GM18511 (cell line): ENCODE results near the gene PCDHA7.
"Not testable (repeated sequence)": the region's sequence is repeated elsewhere in the genome, so short reads cannot be mapped to it uniquely, and the experiment has no call there.

Experiments used
- ATAC-seq: cut with Tn5 transposase; IDR thresholded peaks from one replicate; pipeline ENCODE4 v1.9.1; 2021; ENCODE audit warnings: mild to moderate bottlenecking, moderate library complexity; ENCODE audit not compliant: unreplicated experiment

Gene PCDHA7

DNA sequence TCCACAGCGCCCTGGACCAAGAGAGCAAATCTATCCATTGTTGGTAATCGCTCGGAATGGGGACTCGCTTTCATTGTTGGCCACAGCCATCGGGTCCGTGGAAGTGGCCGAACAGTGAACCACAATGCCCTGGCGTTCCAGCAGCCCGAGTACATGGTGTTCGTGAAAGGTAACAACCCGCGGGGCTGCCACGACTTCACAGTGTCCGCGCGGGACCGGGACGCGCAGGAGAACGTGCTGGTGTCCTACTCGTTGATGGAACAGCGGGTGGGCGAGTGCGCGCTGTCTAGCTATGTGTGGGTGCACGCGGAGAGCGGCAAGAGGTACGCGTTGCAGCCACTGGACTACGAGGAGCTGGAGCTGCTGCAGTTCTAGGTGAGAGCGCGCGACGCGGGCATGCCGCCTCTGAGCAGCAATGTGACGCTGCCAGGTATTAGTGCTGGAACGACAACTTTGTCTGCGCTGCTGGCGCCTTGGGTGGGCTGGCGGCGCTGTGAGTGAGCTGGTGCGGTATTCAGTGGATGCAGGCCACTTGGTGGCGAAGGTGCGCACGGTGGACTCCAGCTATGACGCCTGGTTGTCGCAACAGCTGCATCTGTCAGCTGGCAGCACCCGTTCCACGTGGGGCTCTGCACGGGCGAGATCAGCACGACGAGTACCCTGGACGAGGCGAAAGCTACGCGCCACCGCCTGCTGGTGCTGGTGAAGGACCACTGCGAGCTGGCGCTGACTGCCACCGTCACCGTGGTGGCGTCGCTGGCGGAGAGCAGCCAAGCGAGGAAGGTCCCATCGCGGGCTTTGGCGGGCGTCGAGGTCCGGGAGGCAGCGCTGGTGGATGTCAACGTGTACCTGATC, 28.6 kb downstream of the PCDHA7 start:
- ATAC-seq = no peak

DNA sequence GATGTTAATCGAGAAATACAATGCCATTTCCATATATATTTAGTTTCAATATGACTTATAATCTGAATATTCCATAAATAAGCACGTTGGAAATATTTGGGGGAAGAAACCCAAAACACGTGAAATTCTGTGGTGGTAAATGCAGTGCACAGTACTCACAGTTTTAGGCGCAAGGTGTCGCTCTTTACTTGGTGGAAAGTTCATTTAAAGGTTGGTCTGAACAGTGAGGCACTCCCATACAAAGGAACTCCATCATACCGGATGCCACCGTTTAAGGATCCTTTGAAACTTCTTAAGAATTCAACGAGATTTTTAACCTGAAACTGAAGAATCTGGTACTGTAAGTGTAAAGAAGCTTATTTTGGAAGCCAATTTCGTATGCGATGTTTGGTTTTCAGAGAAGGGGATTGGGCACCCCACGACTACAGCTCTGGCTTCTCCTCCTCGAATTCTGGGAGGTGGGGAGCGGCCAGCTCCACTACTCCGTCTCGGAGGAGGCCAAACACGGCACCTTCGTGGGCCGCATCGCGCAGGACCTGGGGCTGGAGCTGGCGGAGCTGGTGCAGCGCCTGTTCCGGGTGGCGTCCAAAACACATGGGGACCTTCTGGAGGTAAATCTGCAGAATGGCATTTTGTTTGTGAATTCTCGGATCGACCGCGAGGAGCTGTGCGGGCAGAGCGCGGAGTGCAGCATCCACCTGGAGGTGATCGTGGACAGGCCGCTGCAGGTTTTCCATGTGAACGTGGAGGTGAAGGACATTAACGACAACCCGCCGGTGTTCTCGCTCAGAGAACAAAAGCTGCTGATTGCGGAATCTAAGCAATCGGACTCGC, 34.9 kb downstream of the PCDHA7 start, which contains the start of gene PCDHA11:
TSS of gene PCDHA11 (plus strand) at position 237 of the 834 bp plus-strand sequence. CDS start at position 384, 147 bp downstream.
- no peak for ATAC-seq

DNA sequence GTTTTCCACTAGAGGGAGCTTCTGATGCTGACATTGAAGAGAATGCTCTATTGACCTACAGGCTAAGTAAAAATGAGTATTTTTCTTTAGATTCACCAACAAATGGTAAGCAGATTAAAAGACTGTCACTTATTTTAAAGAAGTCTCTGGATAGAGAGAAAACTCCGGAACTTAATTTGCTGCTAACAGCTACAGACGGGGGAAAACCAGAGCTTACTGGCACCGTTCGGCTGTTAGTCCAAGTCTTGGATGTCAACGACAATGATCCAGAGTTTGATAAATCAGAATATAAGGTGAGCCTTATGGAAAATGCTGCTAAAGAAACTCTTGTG, 35.5 kb downstream of the PCDHA7 start:
- no peak for ATAC-seq

DNA sequence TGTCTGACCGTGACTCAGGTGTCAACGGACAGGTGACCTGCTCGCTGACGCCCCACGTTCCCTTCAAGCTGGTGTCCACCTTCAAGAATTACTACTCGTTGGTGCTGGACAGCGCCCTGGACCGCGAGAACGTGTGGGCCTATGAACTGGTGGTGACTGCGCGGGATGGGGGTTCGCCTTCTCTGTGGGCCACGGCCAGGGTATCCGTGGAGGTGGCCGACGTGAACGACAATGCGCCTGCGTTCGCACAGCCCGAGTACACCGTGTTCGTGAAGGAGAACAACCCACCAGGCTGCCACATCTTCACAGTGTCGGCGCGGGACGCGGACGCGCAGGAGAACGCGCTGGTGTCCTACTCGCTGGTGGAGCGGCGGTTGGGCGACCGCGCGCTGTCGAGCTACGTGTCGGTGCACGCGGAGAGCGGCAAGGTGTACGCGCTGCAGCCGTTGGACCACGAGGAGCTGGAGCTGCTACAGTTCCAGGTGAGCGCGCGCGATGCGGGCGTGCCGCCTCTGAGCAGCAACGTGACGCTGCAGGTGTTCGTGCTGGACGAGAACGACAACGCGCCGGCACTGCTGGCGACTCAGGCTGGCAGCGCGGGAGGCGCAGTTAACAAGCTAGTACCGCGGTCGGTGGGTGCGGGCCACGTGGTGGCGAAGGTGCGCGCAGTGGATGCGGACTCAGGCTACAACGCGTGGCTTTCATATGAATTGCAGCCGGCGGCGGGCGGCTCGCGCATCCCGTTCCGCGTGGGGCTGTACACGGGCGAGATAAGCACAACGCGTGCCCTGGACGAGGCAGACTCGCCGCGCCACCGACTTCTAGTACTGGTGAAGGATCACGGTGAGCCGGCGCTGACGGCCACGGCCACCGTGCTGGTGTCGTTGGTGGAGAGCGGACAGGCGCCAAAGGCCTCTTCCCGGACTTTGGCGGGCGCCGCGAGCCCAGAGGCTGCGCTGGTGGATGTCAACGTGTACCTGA, 36.4 kb downstream of the PCDHA7 start:
- no peak for ATAC-seq

DNA sequence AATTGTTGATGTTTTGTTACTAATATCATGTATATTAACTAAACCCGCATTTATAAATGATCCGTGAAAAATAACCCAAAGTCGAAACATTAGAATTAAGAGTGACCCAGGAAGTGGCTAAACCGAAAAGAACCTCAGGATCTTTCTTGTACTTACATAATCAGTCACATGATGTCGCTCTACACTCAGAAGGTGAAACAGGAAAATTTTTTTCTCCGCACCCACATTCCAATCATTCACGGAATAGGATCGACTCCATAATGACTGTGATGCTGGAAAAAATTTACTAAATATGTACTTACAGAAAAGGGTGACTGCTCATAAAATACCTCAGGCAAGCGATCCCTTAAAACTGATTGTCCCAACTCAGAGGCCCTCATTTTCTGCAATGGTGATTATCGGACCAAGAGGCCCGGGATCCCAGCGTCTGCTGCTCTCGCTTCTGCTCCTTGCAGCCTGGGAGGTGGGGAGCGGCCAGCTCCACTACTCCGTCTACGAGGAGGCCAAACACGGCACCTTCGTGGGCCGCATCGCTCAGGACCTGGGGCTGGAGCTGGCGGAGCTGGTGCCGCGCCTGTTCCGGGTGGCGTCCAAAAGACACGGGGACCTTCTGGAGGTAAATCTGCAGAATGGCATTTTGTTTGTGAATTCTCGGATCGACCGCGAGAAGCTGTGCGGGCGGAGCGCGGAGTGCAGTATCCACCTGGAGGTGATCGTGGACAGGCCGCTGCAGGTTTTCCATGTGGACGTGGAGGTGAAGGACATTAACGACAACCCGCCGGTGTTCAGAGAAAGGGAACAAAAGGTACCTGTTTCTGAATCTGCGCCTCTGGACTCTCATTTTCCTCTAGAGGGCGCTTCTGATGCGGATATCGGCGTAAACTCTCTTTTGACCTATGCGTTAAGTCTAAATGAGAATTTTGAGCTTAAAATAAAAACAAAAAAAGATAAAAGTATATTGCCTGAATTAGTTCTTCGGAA, 41.3 kb downstream of the PCDHA7 start, which contains the start of gene PCDHA12:
TSS of gene PCDHA12 (plus strand) at position 224 of the 981 bp plus-strand sequence. CDS start at position 389, 165 bp downstream.
- no peak for ATAC-seq

DNA sequence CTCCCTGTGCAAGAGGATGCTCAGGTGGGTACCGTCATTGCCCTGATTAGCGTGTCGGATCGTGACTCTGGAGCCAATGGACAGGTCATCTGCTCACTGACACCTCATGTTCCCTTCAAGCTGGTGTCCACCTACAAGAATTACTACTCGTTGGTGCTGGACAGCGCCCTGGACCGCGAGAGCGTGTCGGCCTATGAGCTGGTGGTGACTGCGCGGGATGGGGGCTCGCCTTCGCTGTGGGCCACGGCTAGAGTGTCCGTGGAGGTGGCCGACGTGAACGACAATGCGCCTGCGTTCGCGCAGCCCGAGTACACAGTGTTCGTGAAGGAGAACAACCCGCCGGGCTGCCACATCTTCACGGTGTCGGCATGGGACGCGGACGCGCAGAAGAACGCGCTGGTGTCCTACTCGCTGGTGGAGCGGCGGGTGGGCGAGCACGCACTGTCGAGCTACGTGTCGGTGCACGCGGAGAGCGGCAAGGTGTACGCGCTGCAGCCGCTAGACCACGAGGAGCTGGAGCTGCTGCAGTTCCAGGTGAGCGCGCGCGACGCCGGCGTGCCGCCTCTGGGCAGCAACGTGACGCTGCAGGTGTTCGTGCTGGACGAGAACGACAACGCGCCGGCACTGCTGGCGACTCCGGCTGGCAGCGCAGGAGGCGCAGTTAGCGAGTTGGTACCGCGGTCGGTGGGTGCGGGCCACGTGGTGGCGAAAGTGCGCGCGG, 42.6 kb downstream of the PCDHA7 start:
- not testable (repeated sequence) for ATAC-seq

DNA sequence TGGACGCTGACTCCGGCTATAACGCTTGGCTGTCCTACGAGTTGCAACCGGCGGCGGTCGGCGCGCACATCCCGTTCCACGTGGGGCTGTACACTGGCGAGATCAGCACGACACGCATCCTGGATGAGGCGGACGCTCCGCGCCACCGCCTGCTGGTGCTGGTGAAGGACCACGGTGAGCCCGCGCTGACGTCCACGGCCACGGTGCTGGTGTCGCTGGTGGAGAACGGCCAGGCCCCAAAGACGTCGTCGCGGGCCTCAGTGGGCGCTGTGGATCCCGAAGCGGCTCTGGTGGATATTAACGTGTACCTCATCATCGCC, 43.2 kb downstream of the PCDHA7 start:
- ATAC-seq = no peak

DNA sequence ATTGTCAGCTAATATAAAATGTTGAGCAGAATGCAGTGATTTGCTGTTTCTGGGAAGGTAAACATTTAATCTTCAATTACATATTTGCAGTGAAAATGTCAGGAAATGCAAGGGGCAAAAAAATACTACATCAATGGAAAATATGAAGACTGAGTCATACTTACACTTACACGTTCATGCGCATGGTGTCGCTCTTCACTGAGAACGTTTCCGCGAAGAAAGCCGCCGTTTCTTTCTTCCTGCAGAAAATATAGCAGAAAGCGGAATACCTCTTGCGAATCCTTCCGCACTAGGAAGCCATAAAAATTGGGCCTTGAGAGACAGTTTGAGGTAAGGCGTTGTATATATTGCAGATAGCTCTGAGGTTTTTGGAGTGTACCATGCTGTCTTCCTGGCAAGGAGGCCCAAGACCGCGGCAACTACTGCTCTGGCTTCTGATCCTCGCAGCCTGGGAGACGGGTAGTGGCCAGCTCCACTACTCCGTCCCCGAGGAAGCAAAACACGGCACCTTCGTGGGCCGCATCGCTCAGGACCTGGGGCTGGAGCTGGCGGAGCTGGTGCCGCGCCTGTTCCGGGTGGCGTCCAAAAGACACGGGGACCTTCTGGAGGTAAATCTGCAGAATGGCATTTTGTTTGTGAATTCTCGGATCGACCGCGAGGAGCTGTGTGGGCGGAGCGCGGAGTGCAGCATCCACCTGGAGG, 48.0 kb downstream of the PCDHA7 start, which contains the start of gene PCDHA13:
TSS of gene PCDHA13 (plus strand) at position 236 of the 702 bp plus-strand sequence. CDS start at position 381, 145 bp downstream.
- ATAC-seq = no peak

DNA sequence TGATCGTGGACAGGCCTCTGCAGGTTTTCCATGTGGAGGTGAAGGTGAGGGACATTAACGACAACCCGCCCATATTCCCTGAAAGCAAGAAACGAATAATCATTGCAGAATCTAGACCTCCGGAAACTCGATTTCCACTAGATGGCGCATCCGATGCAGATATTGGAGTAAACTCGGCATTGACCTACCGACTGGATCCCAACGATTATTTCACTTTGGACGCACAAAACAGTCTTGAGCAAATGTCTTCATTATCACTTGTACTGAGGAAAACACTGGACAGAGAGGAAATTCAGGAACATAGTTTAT, 48.5 kb downstream of the PCDHA7 start:
- ATAC-seq = no peak

DNA sequence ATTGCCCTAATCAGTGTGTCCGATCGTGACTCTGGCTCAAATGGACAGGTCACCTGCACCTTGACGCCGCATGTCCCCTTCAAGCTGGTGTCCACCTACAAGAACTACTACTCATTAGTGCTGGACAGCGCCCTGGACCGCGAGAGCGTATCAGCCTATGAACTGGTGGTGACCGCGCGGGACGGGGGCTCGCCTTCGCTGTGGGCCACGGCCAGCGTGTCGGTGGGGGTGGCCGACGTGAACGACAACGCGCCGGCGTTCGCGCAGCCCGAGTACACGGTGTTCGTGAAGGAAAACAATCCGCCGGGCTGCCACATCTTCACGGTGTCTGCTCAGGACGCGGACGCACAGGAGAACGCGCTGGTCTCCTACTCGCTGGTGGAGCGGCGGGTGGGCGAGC, 49.3 kb downstream of the PCDHA7 start:
- no peak for ATAC-seq

DNA sequence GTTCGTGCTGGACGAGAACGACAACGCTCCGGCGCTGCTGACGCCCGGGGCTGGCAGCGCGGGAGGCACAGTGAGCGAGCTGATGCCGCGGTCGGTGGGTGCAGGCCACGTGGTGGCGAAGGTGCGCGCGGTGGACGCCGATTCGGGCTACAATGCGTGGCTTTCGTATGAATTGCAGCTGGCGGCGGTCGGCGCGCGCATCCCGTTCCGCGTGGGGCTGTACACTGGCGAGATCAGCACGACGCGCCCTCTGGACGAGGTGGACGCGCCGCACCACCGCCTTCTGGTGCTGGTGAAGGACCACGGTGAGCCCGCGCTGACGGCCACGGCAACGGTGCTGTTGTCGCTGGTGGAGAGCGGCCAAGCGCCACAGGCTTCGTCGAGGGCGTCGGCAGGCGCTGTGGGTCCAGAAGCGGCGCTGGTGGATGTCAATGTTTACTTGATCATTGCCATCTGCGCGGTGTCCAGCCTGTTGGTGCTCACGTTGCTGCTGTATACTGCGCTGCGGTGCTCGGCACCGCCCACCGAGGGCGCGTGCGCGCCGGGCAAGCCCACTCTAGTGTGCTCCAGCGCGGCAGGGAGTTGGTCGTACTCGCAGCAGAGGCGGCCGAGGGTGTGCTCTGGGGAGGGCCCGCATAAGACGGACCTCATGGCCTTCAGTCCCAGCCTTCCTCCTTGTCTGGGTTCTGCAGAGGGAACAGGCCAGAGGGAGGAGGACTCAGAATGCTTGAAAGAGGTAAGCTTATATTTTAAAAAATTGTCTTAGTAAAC, 50.0 kb downstream of the PCDHA7 start:
- no peak for ATAC-seq
